Muscle layer of duodenum (tissue), 2 donors: ENCODE results near the gene NPR3.

Experiments used
- H3K27ac ChIP-seq: one replicate; pipeline ENCODE4 v1.7.0; 2013; ENCODE audit warnings: mild to moderate bottlenecking, low read length
- H3K27me3 ChIP-seq: one replicate; pipeline ENCODE4 v1.7.0; 2013; ENCODE audit warnings: low read depth, mild to moderate bottlenecking, control low read depth, low read length
- H3K36me3 ChIP-seq, 2 donors: one replicate each; pipeline ENCODE4 v1.7.0; 2013; ENCODE audit warnings: low read length in 2 of 2, control low read depth in 1 of 2, mild to moderate bottlenecking in 1 of 2; ENCODE audit not compliant: insufficient read depth in 2 of 2, control insufficient read depth in 1 of 2
- H3K4me1 ChIP-seq, 2 donors: one replicate each; pipeline ENCODE4 v1.7.0; 2013; ENCODE audit warnings: low read length in 2 of 2, mild to moderate bottlenecking in 2 of 2, control low read depth in 1 of 2, moderate library complexity in 1 of 2; ENCODE audit not compliant: insufficient read depth in 2 of 2, control insufficient read depth in 1 of 2
- H3K4me3 ChIP-seq, 2 donors: one replicate each; pipeline ENCODE4 v1.7.0; 2013; ENCODE audit warnings: low read length in 2 of 2, low read depth in 1 of 2, mild to moderate bottlenecking in 1 of 2
- H3K9me3 ChIP-seq, 2 donors: one replicate each; pipeline ENCODE4 v1.7.0; 2013; ENCODE audit warnings: low read length in 2 of 2, control low read depth in 1 of 2, mild to moderate bottlenecking in 1 of 2; ENCODE audit not compliant: control insufficient read depth in 1 of 2
- donor health status: healthy.

NPR3 gene

GRCh38 chr5:32769711-32770110 is 58.6 kb downstream of the NPR3 start:
- Histone ChIP-seq H3K27ac (no peak overlapping the region), H3K27me3 (no peaks in the 10 kb centered on the region), H3K4me1 (no peaks in the 10 kb centered on the region), H3K9me3 (no peaks in the 10 kb centered on the region), H3K36me3 (peaks cover 0 to 6% of the 10 kb centered on the region in 2 donors), H3K4me3 (no peak overlapping the region)

DNA sequence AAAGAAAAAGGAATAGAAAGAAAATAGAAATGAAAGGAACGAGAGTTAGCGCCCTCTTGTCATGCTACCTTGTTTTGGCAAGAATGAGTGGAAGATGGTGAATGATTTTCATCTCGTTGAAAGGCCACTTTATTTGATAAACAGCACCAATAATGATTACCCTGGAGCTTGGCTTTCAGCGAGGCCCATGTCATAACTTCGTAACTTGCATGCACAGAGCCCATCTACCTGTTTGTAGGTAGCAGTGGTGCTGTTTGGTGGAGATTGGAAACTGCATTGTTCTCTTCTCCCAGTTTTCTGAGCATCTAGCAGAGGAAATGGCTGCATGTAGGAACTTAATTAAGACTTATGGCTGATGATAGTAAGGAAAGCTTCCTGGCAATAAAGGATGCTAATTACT is 59.3 kb downstream of the NPR3 start:
- H3K4me1 ChIP-seq, result no peaks in the 10 kb centered on the region
- no peak overlapping the region for H3K27ac ChIP-seq
- peaks cover 0 to 6% of the 10 kb centered on the region in 2 donors for H3K36me3 ChIP-seq
- no peak overlapping the region for H3K4me3 ChIP-seq
- no peaks in the 10 kb centered on the region for H3K27me3 ChIP-seq
- H3K9me3 ChIP-seq, result no peaks in the 10 kb centered on the region

DNA sequence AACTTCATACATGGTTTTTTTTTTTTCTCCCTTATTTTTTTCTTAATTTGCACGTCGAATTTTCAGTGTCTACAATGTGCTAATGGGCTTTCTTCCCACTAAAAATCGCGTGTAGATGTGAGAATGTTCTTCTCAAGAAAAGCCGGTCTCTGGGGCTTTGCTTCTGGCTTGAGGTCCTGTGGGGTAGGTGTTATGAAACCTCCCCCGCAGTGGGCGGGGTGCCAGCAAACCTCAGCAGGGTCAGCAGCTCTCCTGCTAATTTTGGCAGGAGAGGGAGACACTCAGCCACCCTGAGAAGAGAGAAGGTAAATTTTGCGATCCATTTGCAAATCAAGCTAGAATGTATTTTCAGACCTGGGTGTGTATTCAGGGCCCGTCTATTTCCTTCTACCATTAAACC is 59.9 kb downstream of the NPR3 start:
- Histone ChIP-seq H3K4me3 (no peak overlapping the region), H3K9me3 (no peaks in the 10 kb centered on the region), H3K4me1 (no peaks in the 10 kb centered on the region), H3K36me3 (peaks cover 0 to 6% of the 10 kb centered on the region in 2 donors), H3K27me3 (no peaks in the 10 kb centered on the region), H3K27ac (no peak overlapping the region)

DNA sequence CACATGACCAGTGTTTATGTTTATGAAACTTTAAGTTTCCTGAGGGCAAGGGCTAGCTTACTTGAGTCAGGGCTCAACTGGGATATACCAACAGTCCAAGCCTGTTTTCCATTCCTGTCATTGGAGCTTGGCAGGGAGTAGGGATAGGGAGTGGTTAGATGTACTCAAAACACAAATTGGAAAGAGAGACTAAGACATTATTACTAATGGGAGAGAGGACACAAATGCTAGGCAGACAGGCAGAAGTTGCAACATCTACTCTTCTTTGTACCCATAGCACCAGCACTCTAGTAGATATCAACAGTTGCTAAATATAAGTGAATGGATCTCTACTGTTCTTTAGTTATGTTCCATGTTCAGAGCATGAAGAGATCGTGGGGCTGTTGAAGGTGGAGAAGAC is 62.8 kb downstream of the NPR3 start:
- Histone ChIP-seq H3K36me3 (no peaks in the 10 kb centered on the region), H3K27ac (no peak overlapping the region), H3K4me3 (no peak overlapping the region), H3K4me1 (no peaks in the 10 kb centered on the region), H3K9me3 (no peaks in the 10 kb centered on the region), H3K27me3 (no peaks in the 10 kb centered on the region)

- no peaks in the 10 kb centered on the region for H3K36me3 ChIP-seq
- H3K4me1 ChIP-seq, result peaks cover 0 to 6% of the 10 kb centered on the region in 2 donors
- H3K4me3 ChIP-seq, result no peak overlapping the region
- H3K9me3 ChIP-seq, result no peaks in the 10 kb centered on the region
- no peaks in the 10 kb centered on the region for H3K27me3 ChIP-seq
- no peak overlapping the region for H3K27ac ChIP-seq
These were observed 65.1 kb downstream of the NPR3 start for GRCh38 chr5:32776200-32776599.

GRCh38 chr5:32777222-32777621 is 66.1 kb downstream of the NPR3 start:
- no peak overlapping the region for H3K4me3 ChIP-seq
- no peaks in the 10 kb centered on the region for H3K36me3 ChIP-seq
- H3K27ac ChIP-seq, result no peak overlapping the region
- H3K9me3 ChIP-seq, result no peaks in the 10 kb centered on the region
- no peaks in the 10 kb centered on the region for H3K27me3 ChIP-seq
- H3K4me1 ChIP-seq, result peaks cover 0 to 6% of the 10 kb centered on the region in 2 donors

- H3K4me3 ChIP-seq, result no peak overlapping the region
- H3K4me1 ChIP-seq, result peaks cover 0 to 6% of the 10 kb centered on the region in 2 donors
- H3K27ac ChIP-seq, result no peak overlapping the region
- no peaks in the 10 kb centered on the region for H3K9me3 ChIP-seq
- no peaks in the 10 kb centered on the region for H3K36me3 ChIP-seq
- no peaks in the 10 kb centered on the region for H3K27me3 ChIP-seq
These were observed 66.6 kb downstream of the NPR3 start for GRCh38 chr5:32777733-32778132.

- H3K4me3 ChIP-seq, result no peak overlapping the region
- H3K27ac ChIP-seq, result no peak overlapping the region
- H3K27me3 ChIP-seq, result no peaks in the 10 kb centered on the region
- no peaks in the 10 kb centered on the region for H3K36me3 ChIP-seq
- H3K9me3 ChIP-seq, result no peaks in the 10 kb centered on the region
- peaks cover 0 to 6% of the 10 kb centered on the region in 2 donors for H3K4me1 ChIP-seq
These were observed 67.3 kb downstream of the NPR3 start for GRCh38 chr5:32778403-32778802.

GRCh38 chr5:32779754-32780415 is 68.8 kb downstream of the NPR3 start:
- Histone ChIP-seq H3K4me1 (peaks cover 0 to 6% of the 10 kb centered on the region in 2 donors), H3K4me3 (no peak overlapping the region), H3K9me3 (no peaks in the 10 kb centered on the region), H3K36me3 (no peaks in the 10 kb centered on the region), H3K27me3 (no peaks in the 10 kb centered on the region), H3K27ac (no peak overlapping the region)

DNA sequence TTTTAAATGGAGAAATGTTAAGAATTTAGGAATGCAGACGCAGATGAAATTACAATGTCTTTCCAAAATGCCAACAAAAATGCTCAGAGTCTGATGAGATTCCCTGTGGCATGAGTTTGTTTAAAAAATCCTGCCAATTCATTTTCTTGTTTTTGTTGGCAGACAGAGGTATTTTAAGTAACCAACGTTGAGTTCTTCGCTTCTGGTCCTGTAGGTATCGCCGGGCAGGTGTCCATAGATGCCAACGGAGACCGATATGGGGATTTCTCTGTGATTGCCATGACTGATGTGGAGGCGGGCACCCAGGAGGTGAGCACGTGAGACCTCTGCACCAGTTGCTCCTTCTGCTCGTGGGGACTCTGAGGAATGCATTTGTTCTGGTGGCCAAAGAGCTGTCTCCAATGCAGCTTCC is 69.4 kb downstream of the NPR3 start:
- no peak overlapping the region for H3K27ac ChIP-seq
- no peak overlapping the region for H3K4me3 ChIP-seq
- no peaks in the 10 kb centered on the region for H3K27me3 ChIP-seq
- H3K36me3 ChIP-seq, result no peaks in the 10 kb centered on the region
- H3K9me3 ChIP-seq, result no peaks in the 10 kb centered on the region
- H3K4me1 ChIP-seq, result peaks cover 0 to 6% of the 10 kb centered on the region in 2 donors

- Histone ChIP-seq H3K27ac (no peak overlapping the region), H3K4me1 (peaks cover 0 to 6% of the 10 kb centered on the region in 2 donors), H3K27me3 (no peaks in the 10 kb centered on the region), H3K36me3 (no peaks in the 10 kb centered on the region), H3K9me3 (no peaks in the 10 kb centered on the region), H3K4me3 (no peak overlapping the region)
These were observed 72.5 kb downstream of the NPR3 start for GRCh38 chr5:32783661-32784060.

- Histone ChIP-seq H3K27ac (no peak overlapping the region), H3K4me3 (no peak overlapping the region), H3K27me3 (no peaks in the 10 kb centered on the region), H3K9me3 (no peaks in the 10 kb centered on the region), H3K36me3 (no peaks in the 10 kb centered on the region), H3K4me1 (peaks cover 0 to 2% of the 10 kb centered on the region in 2 donors)
These were observed 74.6 kb downstream of the NPR3 start for GRCh38 chr5:32785611-32786254.
